DMS 273 (cell line): ENCODE data around the gene SERP2.
"Not testable (repeated sequence)": the region's sequence is repeated elsewhere in the genome, so short reads cannot be mapped to it uniquely, and the experiment has no call there.

Experiments used
- DNase-seq: peaks from one replicate; lab custom pipeline; 2025; ENCODE audit not compliant: unreplicated experiment; lab: John Stamatoyannopoulos, UW

The SERP2 gene

GRCh38 chr13:44373601-44374347, at the start of gene SERP2:
Gene SERP2 (plus strand): TSS chr13:44373824. CDS start chr13:44374026, 202 bp downstream.
- peak; percentile 49 for DNase-seq

- DNase-seq, result no peak
These were observed 46.7 kb upstream of the SERP2 start for GRCh38 chr13:44326961-44327360.

GRCh38 chr13:44329041-44329440, 44.6 kb upstream of the SERP2 start:
- DNase-seq, result not testable (repeated sequence)

- DNase-seq, result no peak
These were observed 43.6 kb upstream of the SERP2 start for GRCh38 chr13:44329909-44330545.

GRCh38 chr13:44331446-44331845, 42.2 kb upstream of the SERP2 start:
- DNase-seq, result no peak

DNA sequence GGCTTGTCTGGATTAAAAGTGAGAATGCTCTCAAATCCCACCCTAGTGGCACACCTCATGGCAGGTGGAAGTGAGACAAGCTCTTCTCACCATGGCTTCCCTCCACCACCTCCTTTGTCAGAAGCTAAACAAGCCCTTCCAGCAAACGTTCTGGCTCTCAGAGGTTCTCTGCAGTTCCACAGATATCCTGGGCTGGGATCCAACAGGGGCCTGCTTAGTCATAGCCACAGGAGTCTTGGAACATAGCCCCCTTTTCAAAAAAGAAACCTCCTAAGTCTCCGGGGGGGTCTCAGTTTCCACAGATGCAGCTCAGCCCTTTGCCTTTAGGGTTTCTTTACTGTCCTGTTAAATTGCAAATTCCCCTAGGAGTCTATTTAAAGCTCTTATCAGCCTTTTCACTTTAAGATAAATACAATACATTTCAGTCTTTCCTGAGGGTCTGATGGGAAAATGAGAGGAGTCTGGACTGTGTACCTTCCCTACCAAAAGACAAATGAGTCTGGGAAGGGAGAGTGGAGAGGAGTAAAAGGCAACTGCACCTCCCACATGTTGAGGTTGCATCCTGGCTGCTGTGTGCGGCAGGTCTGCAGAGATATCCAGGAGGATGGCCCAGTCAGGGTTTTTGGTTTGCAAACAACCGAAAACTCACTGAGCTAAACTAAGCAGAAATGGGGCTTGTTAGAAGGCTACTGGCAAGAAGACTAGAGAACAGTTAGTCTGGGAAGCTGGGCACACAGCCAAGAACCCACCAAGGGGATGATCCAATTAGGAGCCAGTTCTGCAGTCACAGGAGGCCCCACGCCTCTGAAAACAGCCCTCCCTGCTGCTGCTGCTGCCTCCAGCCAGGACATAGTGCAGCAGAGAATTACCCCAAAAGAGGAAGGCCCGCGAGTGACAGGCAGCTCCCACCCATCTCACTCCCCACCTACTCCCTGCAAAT, 41.4 kb upstream of the SERP2 start:
- peak; percentile 73 for DNase-seq

GRCh38 chr13:44333950-44334655, 39.5 kb upstream of the SERP2 start:
- no peak for DNase-seq

GRCh38 chr13:44334751-44335150, 38.9 kb upstream of the SERP2 start:
- peak; percentile 5 for DNase-seq

- no peak for DNase-seq
These were observed 36.7 kb upstream of the SERP2 start for GRCh38 chr13:44336934-44337333.

DNA sequence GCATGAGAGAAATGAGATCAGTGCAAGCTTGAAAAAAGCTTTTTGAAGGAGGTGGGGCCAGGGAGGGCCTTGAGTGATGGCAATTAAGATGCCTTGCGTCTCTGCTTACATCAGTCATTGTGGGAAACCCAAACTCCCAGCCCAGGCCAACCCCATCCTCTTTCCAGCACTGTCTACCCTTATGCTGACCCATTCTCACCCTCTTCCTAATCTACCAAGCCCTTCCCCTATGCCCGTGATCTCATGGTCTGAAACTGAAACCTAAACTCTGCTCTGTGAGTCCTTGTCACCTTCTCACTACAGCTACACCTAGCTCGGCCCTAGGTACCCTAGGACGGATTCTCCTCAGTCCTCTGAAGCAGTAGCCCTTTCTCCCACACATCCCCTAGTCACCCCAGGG, 36.0 kb upstream of the SERP2 start:
- DNase-seq, result no peak

DNA sequence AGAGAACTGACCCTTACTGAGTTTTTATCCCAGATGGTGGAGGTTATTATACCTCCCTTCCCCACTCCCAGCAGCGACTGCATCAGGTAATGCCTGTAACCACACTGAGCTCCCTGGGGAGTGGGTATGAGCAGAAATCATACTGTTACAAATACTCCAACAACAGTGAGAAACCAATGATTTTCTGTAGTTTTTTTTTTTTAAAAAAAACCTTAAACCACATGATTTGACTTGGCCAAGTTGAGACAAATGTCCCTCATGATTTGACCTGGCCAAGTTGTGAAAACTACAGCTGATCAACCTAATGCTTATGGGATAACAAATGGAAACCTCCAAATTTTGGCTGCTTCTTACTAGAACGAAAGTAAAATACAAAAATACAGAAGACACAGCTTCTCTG, 33.1 kb upstream of the SERP2 start:
- peak; percentile 1 for DNase-seq

- DNase-seq, result no peak
These were observed 30.9 kb upstream of the SERP2 start for GRCh38 chr13:44342741-44343140.

GRCh38 chr13:44346534-44346933, 27.1 kb upstream of the SERP2 start:
- no peak for DNase-seq

DNA sequence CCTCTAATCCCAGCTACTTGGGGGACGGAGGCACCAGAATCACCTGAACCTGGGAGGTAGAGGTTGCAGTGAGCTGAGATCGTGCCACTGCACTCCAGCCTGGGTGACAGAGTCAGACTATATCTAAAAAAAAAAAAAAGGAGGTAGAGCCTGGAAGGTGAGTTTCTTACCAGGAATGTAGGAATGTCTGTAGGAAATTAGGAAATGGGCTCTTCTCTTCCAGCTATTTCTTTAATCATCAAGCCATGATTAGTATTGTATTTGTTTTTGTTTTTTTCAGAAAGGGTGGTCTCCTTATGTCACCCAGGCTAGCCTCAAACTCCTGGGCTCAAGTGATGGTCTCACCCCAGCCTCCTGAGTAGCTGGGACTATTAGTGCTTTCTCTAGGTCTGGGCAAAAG, 26.3 kb upstream of the SERP2 start:
- DNase-seq, result no peak

DNA sequence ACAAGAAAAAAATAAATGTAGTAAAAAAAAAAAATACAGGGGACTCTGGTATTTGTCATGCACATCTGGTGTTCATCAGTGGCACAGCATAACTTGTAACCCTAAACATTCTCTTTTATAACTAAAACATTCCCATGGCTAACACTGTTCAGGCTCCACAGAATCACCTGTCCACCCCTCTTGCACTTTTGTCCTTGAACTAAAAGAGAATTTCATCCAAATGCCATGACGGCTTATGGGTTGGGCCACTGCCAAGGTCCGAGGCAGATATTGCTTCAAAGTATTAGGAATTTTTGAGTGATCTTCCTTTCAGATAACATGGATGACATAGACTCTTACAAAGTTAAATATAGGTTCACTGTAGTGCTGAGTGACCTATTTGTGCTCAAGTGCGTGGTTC, 25.7 kb upstream of the SERP2 start:
- DNase-seq, result no peak

- DNase-seq, result no peak
These were observed 22.7 kb upstream of the SERP2 start for GRCh38 chr13:44350775-44351504.

DNA sequence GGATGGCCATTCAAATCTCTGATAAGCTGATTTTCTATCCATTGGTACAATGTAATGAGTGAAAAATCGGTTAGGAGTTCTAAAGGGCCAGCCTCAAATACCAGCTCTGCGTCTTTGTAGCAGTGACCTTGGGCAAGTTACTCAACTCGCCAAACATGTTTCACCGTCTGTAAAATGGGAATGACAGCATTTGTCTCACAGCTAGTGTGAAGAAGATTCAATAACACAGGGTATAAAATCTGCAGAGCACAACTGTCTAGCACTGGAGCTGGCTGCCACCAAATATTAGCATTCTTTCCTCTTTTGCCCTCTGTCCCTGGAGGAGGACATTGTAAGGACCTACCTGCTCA, 22.1 kb upstream of the SERP2 start:
- no peak for DNase-seq

- no peak for DNase-seq
These were observed 21.4 kb upstream of the SERP2 start for GRCh38 chr13:44352202-44352601.

DNA sequence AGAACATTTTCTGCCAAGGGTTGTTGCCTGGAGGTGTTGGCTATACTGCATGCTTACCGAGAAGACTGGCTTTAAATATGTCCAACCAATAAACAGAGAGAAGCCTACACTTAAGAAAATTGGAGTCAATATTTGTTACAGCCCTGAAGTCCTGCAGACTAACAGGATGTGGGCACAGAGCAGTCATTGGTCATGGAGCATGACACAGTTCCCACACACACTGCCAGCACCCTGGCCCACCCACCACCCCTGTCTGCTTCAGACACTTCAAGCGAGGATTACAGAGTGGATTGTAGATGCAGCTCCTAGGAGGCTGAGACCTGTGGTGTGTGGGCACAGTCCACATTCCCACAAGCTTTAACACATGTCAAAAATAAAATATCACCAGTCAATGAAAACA, 21.0 kb upstream of the SERP2 start:
- no peak for DNase-seq

- DNase-seq, result no peak
These were observed 19.3 kb upstream of the SERP2 start for GRCh38 chr13:44354331-44354730.
